Heart right ventricle (tissue), 16 donors: ENCODE measurements around the gene PHYHD1. TPM values are rescaled to one million over a fixed set of nuclear protein-coding genes. Genes with fewer than 3 reads are reported as not detected.

Source experiments
- ATAC-seq, 8 donors: fragments of 200-7000 bp; cut with Tn5 transposase; one replicate each; pipeline ENCODE4 v1.9.1; 2020; ENCODE audit warnings: mild to moderate bottlenecking in 8 of 8, moderate library complexity in 8 of 8, moderate number of reproducible peaks in 1 of 8
- DNase-seq, 2 donors: peaks; one replicate each; pipeline ENCODE4 v3.0.0-alpha.2; 2020
- H3K27ac ChIP-seq, 10 donors: fragments of 200-600 bp; sonication (generic) in 2 of 10; one replicate each; pipeline versions ENCODE4 v1.5.0 to v1.8.0; 2020 to 2022; ENCODE audit warnings: mild to moderate bottlenecking in 3 of 10
- H3K27me3 ChIP-seq, 7 donors: fragments of 200-600 bp; one replicate each; pipeline ENCODE4 v1.8.0; 2021 to 2022; ENCODE audit warnings: mild to moderate bottlenecking in 2 of 7
- H3K36me3 ChIP-seq, 9 donors: fragments of 200-600 bp; sonication (generic) in 1 of 9; one replicate each; pipeline versions ENCODE4 v1.5.0 to v1.8.0; 2020 to 2022; ENCODE audit warnings: mild to moderate bottlenecking in 2 of 9
- H3K4me1 ChIP-seq, 9 donors: fragments of 200-600 bp; sonication (generic) in 1 of 9; one replicate each; pipeline versions ENCODE4 v1.5.0 to v1.8.0; 2020 to 2022; ENCODE audit warnings: mild to moderate bottlenecking in 4 of 9
- H3K4me3 ChIP-seq, 10 donors: fragments of 200-600 bp; sonication (generic) in 2 of 10; one replicate each; pipeline versions ENCODE4 v1.5.0 to v1.8.0; 2020 to 2022; ENCODE audit warnings: mild to moderate bottlenecking in 7 of 10, moderate library complexity in 2 of 10
- H3K9me3 ChIP-seq, 11 donors: fragments of 200-600 bp in 10 of 11; sonication (generic) in 2 of 11; one replicate each; pipeline versions ENCODE4 v1.5.0 to v1.8.0; 2013 to 2022; ENCODE audit warnings: mild to moderate bottlenecking in 2 of 11, control low read depth in 1 of 11, moderate library complexity in 1 of 11
- CTCF ChIP-seq, 9 donors: fragments of 200-600 bp; sonication (generic) in 2 of 9; IDR thresholded peaks; one replicate each; pipeline versions ENCODE4 v1.5.0 to v1.8.0; 2021 to 2022; ENCODE audit warnings: antibody characterized with exemption in 9 of 9, mild to moderate bottlenecking in 5 of 9, moderate library complexity in 1 of 9
- WGBS, 2 donors: extraction: QIAGEN DNeasy Blood & Tissue Kit; methylation state at CpG; one replicate each; pipeline ENCODE4 v1.1.7; 2013; ENCODE audit warnings: inconsistent platforms in 1 of 2; 5-methylcytosine and 5-hydroxymethylcytosine counted together
- intact Hi-C, 10 donors: fragments of 100-400 bp; cut with DNase I; formaldehyde crosslinking; loops; one replicate each; pipeline versions ENCODE4 v1.11.1 to v1.14.2; 2022
- polyA plus RNA-seq, 2 donors: library from polyadenylated mRNA; stranded (reverse); fragments of 200-250 nt; gene quantifications; one replicate each; pipeline ENCODE4 v1.2.3, GENCODE V29; 2013
- total RNA-seq, 10 donors: library from RNA; stranded (reverse); fragmentation: NEBNext Ultra II Directional in 3 of 10; extraction: Animal tissue kit (Norgen Biotek cat#: 25700) in 3 of 10; gene quantifications; one replicate each; pipeline versions ENCODE4 v1.2.1 to v1.2.4, GENCODE V29; 2021 to 2023
- donor health status: Arrhythmogenic right ventricular cardiomyopathy.
- donor health status: ischemic (EF 13 %, LVEDD 7.1; RV severe dilation, severe dysfunction).
- donor health status: healthy with polysubstance abuse.
- donor health status: DM: no; HTN: yes; CAD: no.
- donor health status: DM: no; HTN: no; CAD: no.
- donor health status: ischemic (EF 25% LVEDD 6.9; RV normal size, moderate dysfunction).
- donor health status: ischemic (EF 25% LVEDD 5.7; RV mildly dilated, moderate dysfunction).
- donor health status: healthy.
- donor health status: DM: yes; HTN: yes; CAD: no.
- donor health status: Ischemic cardiomyopathy.
- donor health status: ischemic (EF 35%, LVEDD 5.7; RV mildly dilated, moderate dysfunction).
- donor health status: nonischemic (EF 11% LVEDD 7.7; RV severe dilation, severe dysfunction).
- donor health status: DM: yes; HTN: yes; CAD: no.
- donor health status: PGD.
- donor health status: ischemic (EF 29% LVEDD 5.4; RV normal size, mild dysfunction).
- donor health status: nonischemic (EF 23%, LVEDD 6.1; RV moderate dilation, normal function).

The PHYHD1 gene
- total and polyA plus RNA-seq, 12 donors, result 14.7 to 49.2 (median 24.2) TPM

- Histone ChIP-seq H3K27ac (peak overlapping the region in 8 of 10 donors; percentile 28 to 94 (median 87)), H3K4me1 (peaks cover 30 to 90% (median 75%) of the 10 kb centered on the region in 9 donors), H3K27me3 (no peaks in the 10 kb centered on the region), H3K4me3 (no peak overlapping the region), H3K9me3 (no peaks in the 10 kb centered on the region), H3K36me3 (peaks cover 0 to 46% (median 9%) of the 10 kb centered on the region in 9 donors)
- DNase-seq, result no peak
- intact Hi-C loops, result loop anchor here in 2 of 10 donors (5.0 kb wide), 1 partner anchor 37 kb away; the partner anchor contains the start of genes KYAT1 (in 2 of the 2) and LRRC8A (in 2 of the 2)
- ATAC-seq, result no peak
- WGBS, 2 donors, result 59 to 65% methylated on average over 2 of the region's 2 CpGs
- TF ChIP-seq CTCF (IDR thresholded peaks at IDR 0.05), result no peak
Observed at GRCh38 chr9:128918921-128919320, 1.9 kb upstream of the PHYHD1 start.

- H3K27ac ChIP-seq, result peak overlapping the region; percentile 6 to 94 (median 84)
- ATAC-seq (no peak), DNase-seq (no peak)
- TF ChIP-seq CTCF (IDR thresholded peaks at IDR 0.05), result no peak
- H3K4me1 ChIP-seq, result peaks cover 29 to 84% (median 69%) of the 10 kb centered on the region in 9 donors
- 80 to 81% methylated on average over 14 of the region's 14 CpGs for WGBS, 2 donors
- H3K9me3 ChIP-seq, result no peaks in the 10 kb centered on the region
- no peak overlapping the region for H3K4me3 ChIP-seq
- no peaks in the 10 kb centered on the region for H3K27me3 ChIP-seq
- intact Hi-C loops, result loop anchor here in 4 of 10 donors (1.0 to 5.0 kb wide), 2 partner anchors 37 kb away; partner anchors contain the start of genes LRRC8A (in 4 of the 4) and KYAT1 (in 3 of the 4)
- H3K36me3 ChIP-seq, result peaks cover 0 to 42% (median 9%) of the 10 kb centered on the region in 9 donors
Observed at GRCh38 chr9:128919402-128920089, 1.2 kb upstream of the PHYHD1 start.

- peak overlapping the region; percentile 16 to 74 (median 62) for H3K4me3 ChIP-seq
- peaks cover 0 to 24% (median 0%) of the 10 kb centered on the region in 9 donors for H3K36me3 ChIP-seq
- intact Hi-C loops, result loop anchor here in 3 of 10 donors (1.0 to 5.0 kb wide), 3 partner anchors 39 to 40 kb away; partner anchors contain the start of genes LRRC8A (in 3 of the 3) and KYAT1 (in 1 of the 3)
- H3K27ac ChIP-seq, result peak overlapping the region; percentile 20 to 94 (median 87)
- TF ChIP-seq CTCF (IDR thresholded peaks at IDR 0.05), result peak in 3 of 9 donors; percentile 18 to 27 (median 22)
- no peaks in the 10 kb centered on the region for H3K9me3 ChIP-seq
- peak; percentile 63 to 64 for DNase-seq
- WGBS, 2 donors, result 13 to 14% methylated on average over 32 of the region's 32 CpGs
- peaks cover 15 to 58% (median 46%) of the 10 kb centered on the region in 9 donors for H3K4me1 ChIP-seq
- no peaks in the 10 kb centered on the region for H3K27me3 ChIP-seq
- ATAC-seq, result peak; percentile 66 to 81 (median 74)
Observed at GRCh38 chr9:128921881-128922763, 1.3 kb downstream of the PHYHD1 start.

GRCh38 chr9:128923493-128923883 lies 2.7 kb downstream of the PHYHD1 start:
- H3K27ac ChIP-seq, result no peak overlapping the region
- no peak for DNase-seq
- 91 to 96% methylated on average over 6 of the region's 6 CpGs for WGBS, 2 donors
- intact Hi-C loops, result loop anchor here in 2 of 10 donors (2.0 to 5.0 kb wide), 2 partner anchors 41 kb away; partner anchors contain the start of genes LRRC8A (in 2 of the 2) and KYAT1 (in 1 of the 2)
- no peaks in the 10 kb centered on the region for H3K9me3 ChIP-seq
- no peak for TF ChIP-seq CTCF (IDR thresholded peaks at IDR 0.05)
- H3K27me3 ChIP-seq, result no peaks in the 10 kb centered on the region
- peaks cover 0 to 11% (median 0%) of the 10 kb centered on the region in 9 donors for H3K36me3 ChIP-seq
- ATAC-seq, result no peak
- H3K4me1 ChIP-seq, result peaks cover 11 to 55% (median 47%) of the 10 kb centered on the region in 9 donors
- no peak overlapping the region for H3K4me3 ChIP-seq
